Midbrain (tissue), 1 donor: ENCODE data around the gene CRHR1.

Experiments
- DNase-seq: peaks from one replicate; lab custom pipeline; 2025; lab: John Stamatoyannopoulos, UW

Gene CRHR1

DNA sequence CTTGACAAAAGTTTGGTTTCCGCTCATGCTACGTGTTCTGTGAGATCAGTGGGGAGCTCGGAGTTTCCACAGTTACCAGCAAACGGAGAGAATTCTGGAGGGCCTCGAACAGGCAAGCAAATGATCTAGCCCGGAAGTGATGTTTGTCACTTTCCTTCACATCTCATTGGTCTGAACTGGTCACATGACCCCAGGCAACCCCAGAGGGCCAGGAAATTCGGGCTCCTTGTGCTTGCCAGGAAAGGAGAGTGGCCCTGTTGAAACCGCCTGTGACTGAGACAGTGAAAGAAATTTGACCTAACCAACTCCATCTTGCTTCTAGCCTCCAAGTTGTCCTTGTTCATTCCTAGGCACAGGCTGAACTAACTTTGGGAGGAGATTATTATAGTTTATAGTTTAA, 83.6 kb downstream of the CRHR1 start:
- peak; percentile 47 for DNase-seq

DNA sequence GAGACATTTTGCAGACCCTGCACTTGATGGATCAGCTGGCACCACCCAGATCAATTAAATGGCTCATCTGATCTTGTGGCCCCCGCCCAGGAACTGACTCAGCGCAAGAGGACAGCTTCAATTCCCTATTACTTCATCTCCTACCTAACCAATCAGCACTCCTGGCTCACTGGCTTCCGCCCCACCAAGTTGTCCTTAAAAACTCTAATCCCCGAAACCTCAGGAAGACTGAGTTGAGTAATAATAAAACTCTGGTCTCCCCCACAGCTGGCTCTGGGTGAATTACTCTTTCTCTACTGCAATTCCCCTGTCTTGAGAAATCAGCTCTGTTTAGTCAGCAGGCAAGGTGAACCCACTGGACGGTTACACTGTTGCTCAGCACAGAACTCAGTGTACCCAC, 84.2 kb downstream of the CRHR1 start:
- DNase-seq = no peak

GRCh38 chr17:45869676-45870341, 85.7 kb downstream of the CRHR1 start:
- DNase-seq = no peak

DNA sequence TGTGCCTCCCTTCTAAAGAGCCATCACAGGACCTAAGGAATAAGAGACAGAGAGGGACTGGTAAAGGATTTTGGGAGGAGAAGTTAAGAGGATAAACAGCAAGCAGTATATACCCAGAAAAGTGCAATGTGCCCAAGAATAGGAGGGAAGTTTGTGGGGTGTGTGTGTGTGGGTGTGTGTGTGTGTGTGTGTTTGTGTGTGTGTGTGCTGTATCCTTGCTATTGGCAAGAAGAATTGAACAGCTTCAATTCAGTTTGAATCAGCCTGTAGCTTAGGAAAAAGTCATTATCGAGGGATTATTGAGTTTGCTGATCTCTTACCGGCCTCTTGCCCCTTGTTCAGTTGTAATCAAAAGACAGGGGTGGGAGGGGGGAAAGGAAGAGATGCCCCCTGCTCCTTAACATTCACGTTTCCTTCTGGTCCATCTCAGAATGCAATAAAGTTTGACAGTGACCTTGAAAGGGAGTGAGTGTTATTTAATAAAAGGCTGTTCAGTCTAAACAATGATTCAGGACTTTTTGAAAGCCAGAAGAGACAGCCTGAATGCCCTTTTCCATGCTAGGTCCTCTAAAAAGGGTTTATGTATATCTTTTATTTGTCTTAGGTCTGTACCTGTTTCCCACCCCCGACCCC, 86.3 kb downstream of the CRHR1 start:
- DNase-seq = no peak

- no peak for DNase-seq
Measured at GRCh38 chr17:45871718-45872117, 87.6 kb downstream of the CRHR1 start.

- DNase-seq = no peak
Measured at GRCh38 chr17:45873728-45874127, 89.6 kb downstream of the CRHR1 start.

DNA sequence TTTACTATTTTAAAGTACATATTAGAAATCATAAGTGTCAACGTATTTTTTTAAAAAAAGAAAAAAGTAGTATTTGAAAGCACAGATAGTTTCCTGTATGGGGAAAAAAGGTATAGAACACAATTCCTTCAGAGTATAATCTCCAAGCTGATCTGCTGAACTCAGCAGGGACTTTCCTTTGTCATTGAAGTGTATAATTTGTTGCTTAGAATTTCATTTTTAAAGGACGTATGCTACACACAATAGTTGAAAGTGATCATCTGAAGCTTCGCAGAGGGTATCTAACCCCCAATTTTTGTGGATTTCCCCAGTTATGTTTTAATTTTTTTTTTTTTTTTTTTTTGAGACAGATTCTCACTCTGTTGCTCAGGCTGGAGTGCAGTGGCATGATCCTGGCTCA, 90.0 kb downstream of the CRHR1 start:
- no peak for DNase-seq

GRCh38 chr17:45876539-45876938, 92.4 kb downstream of the CRHR1 start:
- DNase-seq = no peak

- DNase-seq = no peak
Measured at GRCh38 chr17:45877467-45877866, 93.3 kb downstream of the CRHR1 start.

DNA sequence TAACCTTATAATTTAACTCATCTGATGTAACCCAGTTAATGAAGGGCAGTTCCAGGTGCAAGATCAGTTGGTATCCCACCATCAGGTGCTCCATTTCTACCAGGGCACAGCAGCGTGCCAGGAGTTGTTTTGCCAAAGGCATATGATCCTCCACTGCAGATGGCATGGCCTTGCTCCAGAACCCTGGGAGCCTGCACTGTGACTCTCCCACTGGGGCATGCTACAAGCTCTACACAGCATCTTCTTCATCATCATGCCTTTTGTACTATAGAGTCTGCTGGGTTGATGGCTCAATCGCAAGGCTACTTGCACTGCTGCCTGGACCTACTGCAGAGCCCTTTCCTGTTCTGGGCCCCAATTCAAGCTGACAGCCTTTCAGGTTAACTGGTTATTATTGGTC, 98.9 kb downstream of the CRHR1 start:
- no peak for DNase-seq
